HEK293 (cell line): ENCODE results near the gene AP3D1.
"Not testable (repeated sequence)": the region's sequence is repeated elsewhere in the genome, so short reads cannot be mapped to it uniquely, and the experiment has no call there.

Experiments
- CTCF ChIA-PET: fragments of 350-600 bp; formaldehyde crosslinking; extraction: SDS; loops from one replicate; lab custom pipeline; 2021; ENCODE audit warnings: antibody characterized with exemption; lab: Yijun Ruan, JAX
- POLR2A ChIA-PET: fragments of 300-600 bp; formaldehyde crosslinking; extraction: SDS; loops from one replicate; lab custom pipeline; 2020; ENCODE audit warnings: antibody characterized with exemption, inconsistent platforms; lab: Yijun Ruan, JAX
- H3K27ac ChIP-seq: fragments of 200-500 bp; sonication (Bioruptor generic); 2 replicates; pipeline ENCODE4 v1.5.1; 2014; ENCODE audit warnings: low read depth, low read length, control low read depth, inconsistent platforms; ENCODE audit errors: extremely low read depth
- H3K36me3 ChIP-seq, 2 experiments: fragments of 200-500 bp in 1 of 2; sonication (Bioruptor generic) in 1 of 2; 1 replicate in 1 of 2; 2 replicates in 1 of 2; pipeline ENCODE4 v1.5.1; 2014 to 2017; ENCODE audit warnings: inconsistent platforms in 2 of 2, low read length in 2 of 2; ENCODE audit not compliant: control insufficient read depth in 2 of 2, insufficient read depth in 1 of 2
- H3K4me1 ChIP-seq: fragments of 200-500 bp; sonication (Bioruptor generic); 2 replicates; pipeline ENCODE4 v1.5.1; 2014; ENCODE audit warnings: mild to moderate bottlenecking, low read length, inconsistent platforms; ENCODE audit not compliant: control insufficient read depth, insufficient read depth
- H3K4me3 ChIP-seq: 2 replicates; pipeline ENCODE4 v1.5.1; 2011; ENCODE audit warnings: low read depth, mild to moderate bottlenecking, control low read depth, low read length, moderate library complexity
- H3K9me3 ChIP-seq: fragments of 200-500 bp; sonication (Bioruptor generic); 2 replicates; pipeline ENCODE4 v1.5.1; 2014; ENCODE audit warnings: low read depth, low read length, inconsistent platforms; ENCODE audit not compliant: control insufficient read depth, insufficient read depth
- GLIS1 ChIP-seq: fragments of 450-650 bp; formaldehyde crosslinking; IDR thresholded peaks from 2 replicates; pipeline ENCODE4 v1.5.1; 2016; ENCODE audit warnings: missing biosample characterization, missing genetic modification characterization
- IKZF3 ChIP-seq: fragments of 450-650 bp; IDR thresholded peaks from 2 replicates; pipeline ENCODE4 v1.5.0; 2018; ENCODE audit warnings: missing biosample characterization, mild to moderate bottlenecking, missing genetic modification characterization, moderate library complexity
- KLF16 ChIP-seq: fragments of 450-650 bp; formaldehyde crosslinking; IDR thresholded peaks from 2 replicates; pipeline ENCODE4 v1.5.1; 2017; ENCODE audit warnings: missing biosample characterization, missing genetic modification characterization
- MYNN ChIP-seq: fragments of 450-650 bp; formaldehyde crosslinking; IDR thresholded peaks from 2 replicates; pipeline ENCODE4 v1.5.1; 2016; ENCODE audit warnings: missing biosample characterization, missing genetic modification characterization, borderline replicate concordance
- PBX3 ChIP-seq: sonication (generic); formaldehyde crosslinking; IDR thresholded peaks from 2 replicates; pipeline ENCODE4 v1.8.1; 2022; ENCODE audit warnings: mild to moderate bottlenecking, moderate library complexity, missing genetic modification reagents
- TCF7L2 ChIP-seq: IDR thresholded peaks from 2 replicates; pipeline ENCODE4 v1.6.1; 2011; ENCODE audit warnings: low read depth, mild to moderate bottlenecking, inconsistent platforms, low read length, moderate library complexity, borderline replicate concordance
- ZBTB8A ChIP-seq: fragments of 450-650 bp; formaldehyde crosslinking; IDR thresholded peaks from 2 replicates; pipeline ENCODE4 v1.5.1; 2016; ENCODE audit warnings: missing biosample characterization, missing genetic modification characterization
- ZFP3 ChIP-seq: fragments of 450-650 bp; formaldehyde crosslinking; IDR thresholded peaks from 2 replicates; pipeline ENCODE4 v1.5.1; 2016; ENCODE audit warnings: low read depth, missing biosample characterization, missing genetic modification characterization
- ZIC2 ChIP-seq: fragments of 450-650 bp; formaldehyde crosslinking; IDR thresholded peaks from 2 replicates; pipeline ENCODE4 v1.5.1; 2016; ENCODE audit warnings: missing biosample characterization, missing genetic modification characterization
- ZNF2 ChIP-seq: fragments of 450-650 bp; formaldehyde crosslinking; IDR thresholded peaks from 2 replicates; pipeline ENCODE4 v1.5.1; 2016; ENCODE audit warnings: missing biosample characterization, missing genetic modification characterization
- ZNF202 ChIP-seq: fragments of 450-650 bp; formaldehyde crosslinking; IDR thresholded peaks from 2 replicates; pipeline ENCODE4 v1.5.1; 2016; ENCODE audit warnings: missing biosample characterization, missing genetic modification characterization, borderline replicate concordance
- ZNF211 ChIP-seq: fragments of 450-650 bp; formaldehyde crosslinking; IDR thresholded peaks from 2 replicates; pipeline ENCODE4 v1.5.1; 2016; ENCODE audit warnings: low read depth, missing biosample characterization, missing genetic modification characterization
- ZNF239 ChIP-seq: fragments of 450-650 bp; formaldehyde crosslinking; IDR thresholded peaks from 2 replicates; pipeline ENCODE4 v1.5.1; 2016; ENCODE audit warnings: missing biosample characterization, missing genetic modification characterization
- ZNF335 ChIP-seq: fragments of 450-650 bp; formaldehyde crosslinking; conservative IDR thresholded peaks from 2 replicates; pipeline ENCODE4 v1.5.1; 2016; ENCODE audit warnings: missing biosample characterization, missing genetic modification characterization
- ZNF350 ChIP-seq: fragments of 450-650 bp; formaldehyde crosslinking; IDR thresholded peaks from 2 replicates; pipeline ENCODE4 v1.5.0; 2017; ENCODE audit warnings: missing biosample characterization, mild to moderate bottlenecking, missing genetic modification characterization
- ZNF366 ChIP-seq: fragments of 450-650 bp; formaldehyde crosslinking; conservative IDR thresholded peaks from 2 replicates; pipeline ENCODE4 v1.5.1; 2016; ENCODE audit warnings: missing biosample characterization, missing genetic modification characterization
- ZNF394 ChIP-seq: fragments of 450-650 bp; formaldehyde crosslinking; IDR thresholded peaks from 2 replicates; pipeline ENCODE4 v1.5.1; 2016; ENCODE audit warnings: missing biosample characterization, missing genetic modification characterization, mild to moderate bottlenecking, moderate library complexity, borderline replicate concordance
- ZNF544 ChIP-seq: fragments of 450-650 bp; formaldehyde crosslinking; IDR thresholded peaks from 2 replicates; pipeline ENCODE4 v1.5.0; 2017; ENCODE audit warnings: missing biosample characterization, missing genetic modification characterization
- ZSCAN30 ChIP-seq: fragments of 450-650 bp; IDR thresholded peaks from 2 replicates; pipeline ENCODE4 v1.5.1; 2018; ENCODE audit warnings: missing biosample characterization, mild to moderate bottlenecking, missing genetic modification characterization, moderate library complexity

Gene AP3D1

DNA sequence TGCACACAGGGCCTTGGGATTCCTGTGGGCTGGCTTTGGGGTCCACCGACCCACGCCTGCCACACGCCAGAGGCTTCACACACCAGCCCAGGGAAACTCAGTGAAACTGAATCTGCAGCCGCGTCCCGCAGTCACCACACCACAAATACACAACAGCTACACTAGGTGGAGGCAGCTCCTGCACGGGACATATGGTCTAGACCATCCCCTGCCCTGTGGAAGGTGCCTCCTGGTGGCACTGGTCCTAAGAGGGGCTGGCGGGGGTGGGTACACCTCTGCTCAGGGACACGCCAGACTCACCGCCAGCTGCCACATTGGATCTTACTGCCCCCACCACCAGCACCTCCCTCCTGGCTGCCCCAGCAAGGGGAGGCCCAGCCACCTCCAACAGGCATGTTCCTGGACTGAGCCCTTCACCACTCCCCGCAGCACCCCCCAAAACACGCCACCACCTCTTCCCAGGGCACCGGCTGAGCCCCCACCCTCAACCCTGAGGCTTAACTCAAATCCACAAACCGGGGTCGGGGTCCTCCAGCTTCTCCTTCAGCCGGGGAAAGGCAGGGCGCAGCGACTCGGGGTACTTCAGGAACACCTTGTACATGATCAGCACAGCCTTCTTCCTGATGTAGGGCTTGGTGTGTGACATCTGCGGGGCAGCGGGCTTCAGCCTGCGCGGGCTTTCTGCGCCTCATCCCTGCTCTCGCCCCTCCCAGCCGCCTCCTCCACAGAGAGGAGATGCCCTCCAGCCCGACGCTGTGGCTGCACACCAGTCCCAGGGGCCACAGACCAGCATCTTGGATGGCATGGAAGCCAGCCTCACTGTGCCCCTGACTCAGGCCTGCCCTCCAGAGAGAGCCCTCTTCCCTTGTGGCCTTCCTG is 21.2 kb downstream of the AP3D1 start:
- TF ChIP-seq ZSCAN30 = no peak
- TF ChIP-seq, all 188 proteins: peak for 0
- ChIA-PET CTCF (interaction anchor here (0.6 kb wide), 1 partner anchor 458 kb away, joined by 3 read pairs; no protein-coding TSS in a partner anchor), POLR2A (interaction anchor here (0.9 kb wide), 1 partner anchor 15 kb away, joined by 3 read pairs; no protein-coding TSS in a partner anchor)
- H3K4me1 ChIP-seq = no peaks in the 10 kb centered on the region
- no peaks in the 10 kb centered on the region for H3K9me3 ChIP-seq
- H3K36me3 ChIP-seq = peaks cover 15 to 77% of the 10 kb centered on the region in 2 experiments; a peak in 2 of 3 replicates
- H3K27ac ChIP-seq = no peak overlapping the region
- H3K4me3 ChIP-seq = no peak overlapping the region

GRCh38 chr19:2129486-2129885 is 21.9 kb downstream of the AP3D1 start:
- TF ChIP-seq ZNF2 (tag by site-specific recombination) = no peak
- no peak for TF ChIP-seq ZNF239 (tag by site-specific recombination)
- no peak for TF ChIP-seq ZNF335 (tag by site-specific recombination)
- no peak for TF ChIP-seq IKZF3 (tag by site-specific recombination)
- no peak for TF ChIP-seq ZNF544 (tag by site-specific recombination)
- no peak for TF ChIP-seq ZBTB8A
- TF ChIP-seq ZNF211 (tag by site-specific recombination) = no peak
- no peak for TF ChIP-seq PBX3 (CRISPR knock-in tag)
- TF ChIP-seq ZNF366 (tag by site-specific recombination) = no peak
- no peak for TF ChIP-seq MYNN
- TF ChIP-seq ZFP3 (tag by site-specific recombination) = no peak
- TF ChIP-seq ZIC2 (tag by site-specific recombination) = no peak
- TF ChIP-seq KLF16 (tag by site-specific recombination) = no peak
- no peak for TF ChIP-seq TCF7L2
- ChIA-PET CTCF (no interaction called here), POLR2A (interaction anchor here (0.9 kb wide), 1 partner anchor 15 kb away, joined by 3 read pairs; no protein-coding TSS in a partner anchor)
- no peak overlapping the region for H3K4me3 ChIP-seq
- H3K4me1 ChIP-seq = no peaks in the 10 kb centered on the region
- H3K9me3 ChIP-seq = no peaks in the 10 kb centered on the region
- H3K27ac ChIP-seq = peak overlapping the region; percentile 3; the same call in 1 of the 2 replicates
- H3K36me3 ChIP-seq = peaks cover 18 to 83% of the 10 kb centered on the region in 2 experiments; a peak in 2 of 3 replicates

DNA sequence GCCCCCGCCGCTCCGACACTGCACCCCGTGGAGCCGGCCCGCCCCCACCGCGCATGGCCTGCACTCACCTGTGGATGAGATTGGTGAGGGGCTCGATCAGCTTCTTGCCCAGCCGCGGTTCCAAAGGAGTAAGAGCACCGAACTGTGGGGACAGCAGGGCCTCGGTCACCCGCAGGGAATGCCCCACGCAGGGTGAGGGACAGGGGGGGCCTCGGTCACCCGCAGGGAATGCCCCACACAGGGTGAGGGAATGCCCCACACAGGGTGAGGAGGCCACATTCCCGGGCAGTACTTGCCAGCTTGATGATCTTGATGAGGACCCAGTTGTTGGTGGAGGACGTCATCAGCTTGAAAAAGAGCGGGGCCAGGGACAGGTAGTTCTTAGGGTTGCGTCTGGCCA is 22.3 kb downstream of the AP3D1 start:
- Histone ChIP-seq H3K4me3 (no peak overlapping the region), H3K9me3 (no peaks in the 10 kb centered on the region), H3K27ac (peak overlapping the region; percentile 3; the same call in 1 of the 2 replicates), H3K4me1 (no peaks in the 10 kb centered on the region), H3K36me3 (peaks cover 17 to 85% of the 10 kb centered on the region in 2 experiments; a peak in 2 of 3 replicates)
- POLR2A ChIA-PET = interaction anchor here (0.9 kb wide), 1 partner anchor 16 kb away, joined by 3 read pairs; no protein-coding TSS in a partner anchor
- TF ChIP-seq GLIS1 (tag by site-specific recombination) (peak; percentile 69), ZNF350 (tag by site-specific recombination) (no peak), ZBTB8A (no peak), ZNF202 (tag by site-specific recombination) (no peak), IKZF3 (tag by site-specific recombination) (no peak), ZNF394 (tag by site-specific recombination) (no peak)
- CTCF ChIA-PET = no interaction called here

DNA sequence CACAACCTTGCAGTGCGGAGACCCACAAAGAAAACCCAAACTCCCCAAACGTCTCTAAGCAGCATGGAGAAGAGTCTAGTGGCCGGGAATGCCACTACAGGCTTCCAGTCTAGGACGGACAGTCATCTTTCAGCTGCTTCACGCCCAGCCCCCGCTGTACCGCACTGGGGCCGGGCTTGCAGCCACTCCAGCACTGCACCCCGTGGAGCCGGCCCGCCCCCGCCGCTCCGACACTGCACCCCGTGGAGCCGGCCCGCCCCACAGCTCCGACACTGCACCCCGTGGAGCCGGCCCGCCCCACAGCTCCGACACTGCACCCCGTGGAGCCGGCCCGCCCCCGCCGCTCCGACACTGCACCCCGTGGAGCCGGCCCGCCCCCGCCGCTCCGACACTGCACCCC is 23.1 kb downstream of the AP3D1 start:
- CTCF ChIA-PET, H3K4me3 ChIP-seq, POLR2A ChIA-PET, H3K4me1 ChIP-seq, H3K9me3 ChIP-seq, H3K27ac ChIP-seq: not testable (repeated sequence)
- peaks cover 12 to 91% of the 10 kb centered on the region in 2 experiments; a peak in 2 of 3 replicates for H3K36me3 ChIP-seq
